CD8-positive, alpha-beta memory T cell (primary cell): ENCODE results near the gene PPIG. TPM values are rescaled to one million over a fixed set of nuclear protein-coding genes. Genes with fewer than 3 reads are reported as not detected.

ENCODE experiments used
- CTCF ChIA-PET: fragments of 350-600 bp; sonication (Branson Sonifier 250); formaldehyde crosslinking; loops from one replicate; lab custom pipeline; 2021; ENCODE audit warnings: antibody characterized with exemption; lab: Charles Lee
- POLR2A ChIA-PET: fragments of 350-600 bp; sonication (Branson Sonifier 250); formaldehyde crosslinking; loops from one replicate; lab custom pipeline; 2021; ENCODE audit warnings: antibody characterized with exemption; lab: Charles Lee
- DNase-seq, 5 donors: peaks; one replicate each; pipeline versions ENCODE4 v3.0.0 to v3.0.0-alpha.2; 2020 to 2022; ENCODE audit warnings: mixed read lengths in 1 of 5
- H3K27ac ChIP-seq: one replicate; pipeline ENCODE4 v1.7.0; 2013; ENCODE audit warnings: low read depth, mild to moderate bottlenecking, low read length, moderate library complexity
- H3K27me3 ChIP-seq: 2 replicates; pipeline ENCODE4 v1.7.0; 2013; ENCODE audit warnings: low read length, mild to moderate bottlenecking; ENCODE audit not compliant: insufficient read depth, poor library complexity, severe bottlenecking
- H3K36me3 ChIP-seq: 2 replicates; pipeline ENCODE4 v1.7.0; 2013; ENCODE audit warnings: mild to moderate bottlenecking, low read length, moderate library complexity; ENCODE audit not compliant: insufficient read depth
- H3K4me1 ChIP-seq: 2 replicates; pipeline ENCODE4 v1.7.0; 2013; ENCODE audit warnings: mild to moderate bottlenecking, low read length, moderate library complexity; ENCODE audit not compliant: insufficient read depth
- H3K4me3 ChIP-seq: 2 replicates; pipeline ENCODE4 v1.7.0; 2013; ENCODE audit warnings: mild to moderate bottlenecking, low read length
- H3K9me3 ChIP-seq: 2 replicates; pipeline ENCODE4 v1.7.0; 2013; ENCODE audit warnings: mild to moderate bottlenecking, low read length
- H3K27ac Mint-ChIP-seq, 8 donors: one replicate each; pipeline ENCODE4 v1.8.0; 2020 to 2021; ENCODE audit warnings: mixed read lengths in 8 of 8, mild to moderate bottlenecking in 6 of 8, inconsistent platforms in 3 of 8, moderate library complexity in 3 of 8
- H3K27me3 Mint-ChIP-seq, 2 donors: one replicate each; pipeline ENCODE4 v1.8.0; 2020 to 2021; ENCODE audit warnings: mixed read lengths in 2 of 2, mild to moderate bottlenecking in 1 of 2, moderate library complexity in 1 of 2
- H3K36me3 Mint-ChIP-seq, 3 donors: one replicate each; pipeline ENCODE4 v1.8.0; 2020 to 2021; ENCODE audit warnings: mixed read lengths in 3 of 3, inconsistent platforms in 1 of 3, mild to moderate bottlenecking in 1 of 3
- H3K4me1 Mint-ChIP-seq, 3 donors: one replicate each; pipeline ENCODE4 v1.8.0; 2020 to 2021; ENCODE audit warnings: mixed read lengths in 3 of 3, inconsistent platforms in 1 of 3, mild to moderate bottlenecking in 1 of 3
- H3K4me3 Mint-ChIP-seq, 7 donors: one replicate each; pipeline ENCODE4 v1.8.0; 2020 to 2021; ENCODE audit warnings: mixed read lengths in 7 of 7, mild to moderate bottlenecking in 6 of 7, moderate library complexity in 4 of 7, inconsistent platforms in 2 of 7
- H3K9me3 Mint-ChIP-seq, 5 donors: one replicate each; pipeline ENCODE4 v1.8.0; 2020 to 2022; ENCODE audit warnings: mixed read lengths in 5 of 5, mild to moderate bottlenecking in 3 of 5, moderate library complexity in 2 of 5, inconsistent platforms in 1 of 5
- polyA plus RNA-seq: library from polyadenylated mRNA; unstranded; fragments of 300-500 nt; fragmentation: Illumina TruSeq; gene quantifications from one replicate; pipeline ENCODE4 v1.2.3, GENCODE V29; 2021
- total RNA-seq, 2 experiments: library from RNA; stranded (reverse); gene quantifications; one replicate each; pipeline ENCODE4 v1.2.3, GENCODE V29; 2021

PPIG gene
- total and polyA plus RNA-seq, 3 experiments from 2014 or later, result 60.7 to 87.2 (median 65.7) TPM

- no peak for DNase-seq
- Histone ChIP-seq H3K4me1 (no peaks in the 10 kb centered on the region), H3K27me3 (no peaks in the 10 kb centered on the region), H3K36me3 (no peaks in the 10 kb centered on the region), H3K4me3 (no peak overlapping the region), H3K27ac (no peak overlapping the region), H3K9me3 (no peaks in the 10 kb centered on the region)
- H3K4me3 Mint-ChIP-seq, result no peak overlapping the region
- POLR2A ChIA-PET, result no interaction called here
- H3K27ac Mint-ChIP-seq, result no peak overlapping the region
- H3K4me1 Mint-ChIP-seq, result peaks cover 0 to 3% (median 1%) of the 10 kb centered on the region in 3 donors
- CTCF ChIA-PET, result no interaction called here
- H3K9me3 Mint-ChIP-seq, result no peaks in the 10 kb centered on the region
- peaks cover 0 to 7% of the 10 kb centered on the region in 2 donors for H3K27me3 Mint-ChIP-seq
- peaks cover 0 to 1% (median 0%) of the 10 kb centered on the region in 3 donors for H3K36me3 Mint-ChIP-seq
Measured at GRCh38 chr2:169663247-169663646, 79.1 kb downstream of the PPIG start.

- no peaks in the 10 kb centered on the region for H3K27me3 ChIP-seq
Measured at GRCh38 chr2:169664600-169664977, 80.4 kb downstream of the PPIG start.

GRCh38 chr2:169664978-169665930, 81.1 kb downstream of the PPIG start:
- Mint-ChIP-seq H3K27ac (peak overlapping the region in 1 of 8 donors; percentile 13), H3K9me3 (no peaks in the 10 kb centered on the region), H3K36me3 (peaks cover 0 to 1% (median 0%) of the 10 kb centered on the region in 3 donors), H3K4me1 (no peaks in the 10 kb centered on the region), H3K4me3 (no peak overlapping the region), H3K27me3 (peaks cover 0 to 7% of the 10 kb centered on the region in 2 donors)
- Histone ChIP-seq H3K27ac (peak overlapping the region; percentile 49), H3K36me3 (no peaks in the 10 kb centered on the region), H3K27me3 (no peaks in the 10 kb centered on the region), H3K9me3 (no peaks in the 10 kb centered on the region), H3K4me1 (no peaks in the 10 kb centered on the region), H3K4me3 (no peak overlapping the region)
- no peak for DNase-seq
- POLR2A ChIA-PET, result interaction anchor here (0.6 kb wide), 1 partner anchor 161 kb away, joined by 5 read pairs; no protein-coding TSS in a partner anchor
- CTCF ChIA-PET, result no interaction called here

More at GRCh38 chr2:169664600-169664977, 80.4 kb downstream of the PPIG start:
- no peaks in the 10 kb centered on the region for H3K9me3 ChIP-seq
- H3K4me3 Mint-ChIP-seq, result no peak overlapping the region
- ChIA-PET CTCF (no interaction called here), POLR2A (no interaction called here)
- H3K4me1 ChIP-seq, result no peaks in the 10 kb centered on the region
- peaks cover 0 to 1% (median 0%) of the 10 kb centered on the region in 3 donors for H3K36me3 Mint-ChIP-seq
- no peaks in the 10 kb centered on the region for H3K9me3 Mint-ChIP-seq
- H3K27ac ChIP-seq, result no peak overlapping the region
- DNase-seq, result no peak
- peaks cover 0 to under 1% (median 0%) of the 10 kb centered on the region in 3 donors for H3K4me1 Mint-ChIP-seq
- peaks cover 0 to 7% of the 10 kb centered on the region in 2 donors for H3K27me3 Mint-ChIP-seq
- H3K4me3 ChIP-seq, result no peak overlapping the region
- H3K36me3 ChIP-seq, result no peaks in the 10 kb centered on the region
- no peak overlapping the region for H3K27ac Mint-ChIP-seq

GRCh38 chr2:169667583-169667982, 83.4 kb downstream of the PPIG start:
- CTCF ChIA-PET, result interaction anchor here (0.7 to 1.3 kb wide), 3 partner anchors 26 to 102 kb away, joined by 3 to 6 read pairs (median 3); no protein-coding TSS in a partner anchor
- Histone ChIP-seq H3K27me3 (no peaks in the 10 kb centered on the region), H3K27ac (no peak overlapping the region), H3K4me3 (no peak overlapping the region), H3K9me3 (no peaks in the 10 kb centered on the region), H3K4me1 (no peaks in the 10 kb centered on the region), H3K36me3 (no peaks in the 10 kb centered on the region)
- H3K9me3 Mint-ChIP-seq, result no peaks in the 10 kb centered on the region
- no peak for DNase-seq
- no peaks in the 10 kb centered on the region for H3K4me1 Mint-ChIP-seq
- peaks cover 0 to 1% (median 0%) of the 10 kb centered on the region in 3 donors for H3K36me3 Mint-ChIP-seq
- peaks cover under 1 to 4% of the 10 kb centered on the region in 2 donors for H3K27me3 Mint-ChIP-seq
- no peak overlapping the region for H3K4me3 Mint-ChIP-seq
- H3K27ac Mint-ChIP-seq, result no peak overlapping the region
- POLR2A ChIA-PET, result no interaction called here

- Histone ChIP-seq H3K4me3 (no peak overlapping the region), H3K27me3 (no peaks in the 10 kb centered on the region), H3K36me3 (no peaks in the 10 kb centered on the region), H3K9me3 (no peaks in the 10 kb centered on the region), H3K27ac (peak overlapping the region; percentile 25), H3K4me1 (no peaks in the 10 kb centered on the region)
- Mint-ChIP-seq H3K27ac (no peak overlapping the region), H3K4me3 (no peak overlapping the region), H3K4me1 (no peaks in the 10 kb centered on the region), H3K27me3 (peaks cover 7 to 10% of the 10 kb centered on the region in 2 donors), H3K36me3 (peaks cover 0 to 1% (median 0%) of the 10 kb centered on the region in 3 donors), H3K9me3 (no peaks in the 10 kb centered on the region)
- CTCF ChIA-PET, result no interaction called here
- no peak for DNase-seq
- POLR2A ChIA-PET, result no interaction called here
Measured at GRCh38 chr2:169670215-169670651, 86.1 kb downstream of the PPIG start.

- Mint-ChIP-seq H3K9me3 (no peaks in the 10 kb centered on the region), H3K27ac (no peak overlapping the region), H3K4me3 (no peak overlapping the region), H3K27me3 (peaks cover 7 to 14% of the 10 kb centered on the region in 2 donors), H3K4me1 (no peaks in the 10 kb centered on the region), H3K36me3 (peaks cover 0 to 1% (median 0%) of the 10 kb centered on the region in 3 donors)
- POLR2A ChIA-PET, result no interaction called here
- CTCF ChIA-PET, result no interaction called here
- no peaks in the 10 kb centered on the region for H3K4me1 ChIP-seq
- H3K27me3 ChIP-seq, result no peaks in the 10 kb centered on the region
- no peaks in the 10 kb centered on the region for H3K36me3 ChIP-seq
- no peaks in the 10 kb centered on the region for H3K9me3 ChIP-seq
- no peak overlapping the region for H3K27ac ChIP-seq
- H3K4me3 ChIP-seq, result no peak overlapping the region
- no peak for DNase-seq
Measured at GRCh38 chr2:169670937-169671336, 86.8 kb downstream of the PPIG start.

GRCh38 chr2:169672406-169672805, 88.3 kb downstream of the PPIG start:
- ChIA-PET CTCF (no interaction called here), POLR2A (no interaction called here)
- H3K4me3 Mint-ChIP-seq, result no peak overlapping the region
- Histone ChIP-seq H3K27ac (no peak overlapping the region), H3K9me3 (no peaks in the 10 kb centered on the region), H3K36me3 (no peaks in the 10 kb centered on the region), H3K4me3 (no peak overlapping the region), H3K4me1 (no peaks in the 10 kb centered on the region), H3K27me3 (no peaks in the 10 kb centered on the region)
- DNase-seq, result no peak
- no peak overlapping the region for H3K27ac Mint-ChIP-seq
- peaks cover 0 to 1% (median 0%) of the 10 kb centered on the region in 3 donors for H3K36me3 Mint-ChIP-seq
- no peaks in the 10 kb centered on the region for H3K9me3 Mint-ChIP-seq
- no peaks in the 10 kb centered on the region for H3K4me1 Mint-ChIP-seq
- peaks cover 9 to 14% of the 10 kb centered on the region in 2 donors for H3K27me3 Mint-ChIP-seq

GRCh38 chr2:169673106-169673505, 89.0 kb downstream of the PPIG start:
- Mint-ChIP-seq H3K4me3 (no peak overlapping the region), H3K27ac (no peak overlapping the region), H3K27me3 (peaks cover 9 to 14% of the 10 kb centered on the region in 2 donors), H3K36me3 (peaks cover 0 to 1% (median 0%) of the 10 kb centered on the region in 3 donors), H3K4me1 (no peaks in the 10 kb centered on the region), H3K9me3 (no peaks in the 10 kb centered on the region)
- H3K36me3 ChIP-seq, result no peaks in the 10 kb centered on the region
- no peaks in the 10 kb centered on the region for H3K27me3 ChIP-seq
- no peaks in the 10 kb centered on the region for H3K4me1 ChIP-seq
- no peak overlapping the region for H3K4me3 ChIP-seq
- ChIA-PET POLR2A (no interaction called here), CTCF (no interaction called here)
- H3K9me3 ChIP-seq, result no peaks in the 10 kb centered on the region
- H3K27ac ChIP-seq, result no peak overlapping the region
- DNase-seq, result no peak
